ENCODE data around the gene KCTD7. TPM values are rescaled to one million over a fixed set of nuclear protein-coding genes. Genes with fewer than 3 reads are reported as not detected.
"Not testable (repeated sequence)": the region's sequence is repeated elsewhere in the genome, so short reads cannot be mapped to it uniquely, and the experiment has no call there.

KCTD7 gene
- total and polyA plus RNA-seq, 2 of the 4 experiments (the other 2 are of a cell fraction) = 6.1 to 12.8 TPM

DNA sequence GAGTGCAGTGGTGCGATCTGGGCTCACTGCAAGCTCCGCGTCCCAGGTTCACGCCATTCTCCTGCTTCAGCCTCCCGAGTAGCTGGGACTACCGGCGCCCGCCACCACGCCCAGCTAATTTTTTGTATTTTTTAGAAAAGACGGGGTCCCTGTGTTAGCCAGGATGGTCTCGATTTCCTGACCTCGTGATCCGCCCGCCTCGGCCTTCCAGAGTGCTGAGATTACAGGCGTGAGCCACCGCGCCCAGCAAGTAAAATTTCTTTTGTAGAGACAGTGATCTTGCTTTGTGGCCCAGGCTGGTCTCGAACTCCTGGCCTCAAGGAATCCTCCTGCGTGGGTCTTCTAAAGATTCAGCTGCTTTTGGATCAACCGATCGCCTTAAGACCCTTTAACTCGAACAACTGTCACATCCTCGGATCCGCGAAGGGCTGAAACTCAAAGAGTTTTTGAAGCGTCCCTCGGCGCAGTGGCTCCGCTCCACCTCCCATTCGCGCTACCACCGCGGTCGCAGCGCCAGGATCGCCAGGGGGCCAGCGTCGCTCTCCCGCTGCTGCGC is 25.1 kb downstream of the KCTD7 start:
- peak overlapping the region; percentile 100 for H3K14ac ChIP-seq (replicated peaks; ENCODE audit: low read depth, low read length)
- H3K23ac ChIP-seq (ENCODE audit: low read depth, low read length) = peak overlapping the region; percentile 97
- peak overlapping the region; percentile 94 to 99 for H4K8ac ChIP-seq (ENCODE audit: low read depth in 2 of 2, low read length in 2 of 2)
- BruUV-seq (replicated peaks) = TSS peak; percentile 77
- H4K20me1 ChIP-seq (ENCODE audit: insufficient read depth, low read length); H3K9me3 ChIP-seq (ENCODE audit: control insufficient read depth, insufficient read depth, low read length); POLR2A ChIA-PET (ENCODE audit: unreplicated experiment); H3K4me1 ChIP-seq (ENCODE audit: control insufficient read depth, insufficient read depth, low read length); in situ Hi-C loops (cut with MboI; ENCODE audit: low sequenced_read_pairs); DNase-seq; H3K36me3 ChIP-seq (ENCODE audit: control insufficient read depth, insufficient read depth, low read length); dilution Hi-C loops (cut with HindIII; ENCODE audit: low sequenced_read_pairs, unreplicated experiment); ATAC-seq (ENCODE audit: low read depth); H3K9me1 ChIP-seq (ENCODE audit: insufficient read depth, low read length); H3K27me3 ChIP-seq (ENCODE audit: control insufficient read depth, insufficient read depth, low read length); H2BK20ac ChIP-seq (ENCODE audit: low read depth, low read length): not testable (repeated sequence)
- H2AK5ac ChIP-seq (ENCODE audit: low read depth, low read length) = peak overlapping the region; percentile 63
- WGBS, 2 experiments (ENCODE audit: extremely low coverage in 2 of 2, insufficient read length in 1 of 2) = 0% methylated on average over 26 of the region's 41 CpGs; no CpG with 5 or more reads in 1 of the 2 experiments
- H4K5ac ChIP-seq (ENCODE audit: low read depth, low read length) = peak overlapping the region; percentile 82
- H2BK5ac ChIP-seq (ENCODE audit: low read depth, low read length, poor library complexity, severe bottlenecking) = peak overlapping the region; percentile 70
- H2AK9ac ChIP-seq (replicated peaks; ENCODE audit: low read depth, low read length, poor library complexity) = peak overlapping the region; percentile 97
- peak overlapping the region; percentile 93 for H3K9ac ChIP-seq (ENCODE audit: low read depth, low read length)
- H3K4ac ChIP-seq (ENCODE audit: low read depth, low read length) = peak overlapping the region; percentile 98
- CTCF ChIA-PET = interaction anchor here (0.6 kb wide), 1 partner anchor 19 kb away, joined by 3 read pairs; no protein-coding TSS in a partner anchor
- H3K79me1 ChIP-seq (ENCODE audit: low read depth in 1 of 2, low read length in 2 of 2) = peaks cover 13 to 29% of the 10 kb centered on the region in 2 experiments
- peak overlapping the region; percentile 60 for H3K4me3 ChIP-seq (ENCODE audit: insufficient read depth, low read depth, low read length)
- H2BK120ac ChIP-seq (ENCODE audit: low read depth, low read length) = peak overlapping the region; percentile 77
- H3K56ac ChIP-seq (ENCODE audit: extremely low read depth, insufficient read depth, low read length) = peak overlapping the region; percentile 97
- peak overlapping the region; percentile 65 for H3K4me2 ChIP-seq (ENCODE audit: low read depth, low read length)
- H3K27ac ChIP-seq (ENCODE audit: insufficient read depth, low read length) = peak overlapping the region; percentile 88
- peak overlapping the region; percentile 98 for H2AFZ ChIP-seq (replicated peaks; ENCODE audit: low read length, poor library complexity)
- peak overlapping the region; percentile 48 for H3K18ac ChIP-seq (ENCODE audit: low read depth, low read length)
- 0 out of 3 replicates have a peak overlapping the region, but pooled peaks have one; percentile 20 for H2BK15ac ChIP-seq (ENCODE audit: low read depth, low read length)
- intact Hi-C loops (cut with micrococcal nuclease) = loop anchor here (1.0 kb wide), 1 partner anchor 96 kb away; no protein-coding TSS in a partner anchor
- peak overlapping the region; percentile 93 for H4K91ac ChIP-seq (ENCODE audit: insufficient read depth, low read depth, low read length)
- 0 out of 2 replicates have a peak, but pooled peaks have one; percentile 20 for TF ChIP-seq CTCF (conservative IDR thresholded peaks at IDR 0.05; ENCODE audit: low read depth, low read length)
- TF ChIP-seq RAD21 (IDR thresholded peaks at IDR 0.05; ENCODE audit: low read length) = 0 out of 2 replicates have a peak, but pooled peaks have one; percentile 8

Measured in IMR-90 (cell line).